Activated CD8-positive, alpha-beta T cell treated with anti-CD3 and anti-CD28 coated beads, Interleukin-2, amount 10 ng/mL, durations not matched to agents 7 days and 5 days (primary cell): ENCODE measurements around the gene ROBO4. TPM values are rescaled to one million over a fixed set of nuclear protein-coding genes. Genes with fewer than 3 reads are reported as not detected.

Experiments
- ATAC-seq: fragments of 150-1000 bp; cut with Tn5 transposase; one replicate; pipeline ENCODE4 v1.10.0; 2021; ENCODE audit warnings: moderate library complexity
- CTCF ChIA-PET: fragments of 350-600 bp; sonication (Branson Sonifier 250); formaldehyde crosslinking; loops from one replicate; lab custom pipeline; 2021; ENCODE audit warnings: antibody characterized with exemption; lab: Charles Lee
- POLR2A ChIA-PET: fragments of 350-600 bp; sonication (Branson Sonifier 250); formaldehyde crosslinking; loops from one replicate; lab custom pipeline; 2021; ENCODE audit warnings: antibody characterized with exemption; lab: Charles Lee
- DNase-seq: peaks from one replicate; pipeline ENCODE4 v3.0.0-alpha.2; 2020
- H3K27ac Mint-ChIP-seq: one replicate; pipeline ENCODE4 v1.8.0; 2021; ENCODE audit warnings: mild to moderate bottlenecking, mixed read lengths
- H3K27me3 Mint-ChIP-seq: one replicate; pipeline ENCODE4 v1.8.0; 2021; ENCODE audit warnings: low read depth, mixed read lengths
- H3K36me3 Mint-ChIP-seq: one replicate; pipeline ENCODE4 v1.8.0; 2021; ENCODE audit warnings: low read depth, mixed read lengths
- H3K4me1 Mint-ChIP-seq: one replicate; pipeline ENCODE4 v1.8.0; 2021; ENCODE audit warnings: low read depth, mixed read lengths
- H3K4me3 Mint-ChIP-seq: one replicate; pipeline ENCODE4 v1.8.0; 2021; ENCODE audit warnings: mild to moderate bottlenecking, mixed read lengths
- H3K9me3 Mint-ChIP-seq: one replicate; pipeline ENCODE4 v1.8.0; 2022; ENCODE audit warnings: mixed read lengths; ENCODE audit not compliant: insufficient read depth
- total RNA-seq, 2 experiments: library from RNA; stranded (reverse); gene quantifications; one replicate each; pipeline ENCODE4 v1.2.3, GENCODE V29; 2021

ROBO4 gene
- total RNA-seq, 2 experiments from 2014 or later = 0.05 TPM; not detected in 1

DNA sequence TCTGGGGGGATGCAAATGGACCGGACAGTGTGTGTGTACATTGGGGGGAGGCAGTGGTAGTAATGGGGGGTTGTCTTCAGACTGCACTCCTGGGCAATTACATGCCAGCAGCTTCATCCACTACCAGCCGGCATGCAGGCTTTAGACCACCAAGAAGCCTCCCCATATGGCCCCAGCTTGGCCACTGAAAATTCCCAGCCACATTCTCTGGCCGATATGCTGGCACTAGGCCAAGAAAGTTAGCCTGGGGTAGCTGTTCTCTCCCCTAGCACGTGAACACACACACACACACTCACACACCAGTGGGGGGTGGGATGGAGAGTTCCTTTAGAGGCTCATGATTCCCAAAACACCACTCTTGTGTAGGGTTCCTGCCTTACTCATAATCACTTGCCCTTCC lies 36.0 kb downstream of the ROBO4 start:
- Mint-ChIP-seq H3K27ac (no peak overlapping the region), H3K4me3 (no peak overlapping the region), H3K27me3 (peaks cover 58% of the 10 kb centered on the region), H3K9me3 (no peaks in the 10 kb centered on the region), H3K36me3 (no peaks in the 10 kb centered on the region), H3K4me1 (peaks cover 6% of the 10 kb centered on the region)
- ChIA-PET POLR2A (no interaction called here), CTCF (interaction anchor here (1.3 to 1.8 kb wide), 3 partner anchors 15 to 25 kb away, joined by 3 to 5 read pairs (median 4); no protein-coding TSS in a partner anchor)
- ATAC-seq (no peak), DNase-seq (no peak)

DNA sequence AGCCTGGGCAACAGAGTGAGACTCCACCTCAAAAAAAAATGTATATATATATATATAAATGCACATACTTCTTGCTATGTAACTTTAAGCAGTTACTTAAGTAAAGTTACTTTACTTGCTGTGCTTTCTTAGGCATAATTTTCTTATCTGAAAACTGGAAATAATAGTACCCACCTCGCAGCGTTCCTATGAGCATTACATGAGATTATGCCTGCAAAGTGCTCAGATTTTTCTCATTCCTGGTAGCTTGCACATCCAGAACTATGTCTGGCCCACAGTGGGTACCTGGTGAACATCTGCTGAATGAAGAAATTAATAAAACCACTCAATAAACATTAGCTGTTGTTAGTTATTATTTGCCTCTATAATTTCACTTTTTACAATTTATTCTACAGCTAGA lies 38.5 kb downstream of the ROBO4 start:
- DNase-seq (no peak), ATAC-seq (no peak)
- POLR2A ChIA-PET = no interaction called here
- no peaks in the 10 kb centered on the region for H3K36me3 Mint-ChIP-seq
- no peaks in the 10 kb centered on the region for H3K9me3 Mint-ChIP-seq
- H3K4me3 Mint-ChIP-seq = no peak overlapping the region
- H3K27me3 Mint-ChIP-seq = peaks cover 41% of the 10 kb centered on the region
- no peak overlapping the region for H3K27ac Mint-ChIP-seq
- CTCF ChIA-PET = interaction anchor here (1.0 kb wide), 1 partner anchor 21 kb away, joined by 4 read pairs; no protein-coding TSS in a partner anchor
- no peaks in the 10 kb centered on the region for H3K4me1 Mint-ChIP-seq

DNA sequence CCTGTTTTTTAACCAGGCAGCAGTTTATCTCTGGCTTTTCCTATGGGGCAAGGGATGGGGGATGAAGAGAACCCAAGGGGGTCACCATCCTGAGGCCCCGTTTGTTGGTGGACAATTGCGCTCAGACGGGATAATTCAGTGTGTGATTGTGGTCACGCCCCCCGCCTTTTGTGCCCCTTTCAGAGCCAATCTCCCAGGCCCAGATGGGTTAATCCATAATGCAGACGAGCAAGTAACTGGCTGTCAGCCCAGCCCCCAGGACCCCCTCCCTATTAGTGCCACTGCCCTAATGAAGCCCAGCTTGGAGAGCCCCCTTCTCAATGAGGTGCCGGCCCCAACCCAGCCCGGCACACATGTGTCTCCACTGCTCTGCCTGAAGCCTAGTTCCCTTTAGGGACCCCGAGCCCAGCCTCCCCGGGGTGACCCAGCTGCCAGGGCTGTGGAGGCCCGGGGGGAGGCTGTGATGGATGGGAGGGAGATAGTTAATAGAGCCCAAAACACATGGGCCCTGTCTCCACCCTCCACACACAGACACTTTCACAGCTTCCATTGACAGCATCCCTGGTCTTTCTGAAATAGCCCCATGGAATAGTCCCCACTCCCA lies 51.5 kb downstream of the ROBO4 start:
- H3K9me3 Mint-ChIP-seq = no peaks in the 10 kb centered on the region
- H3K27me3 Mint-ChIP-seq = peaks cover 88% of the 10 kb centered on the region
- no peak overlapping the region for H3K27ac Mint-ChIP-seq
- DNase-seq (no peak), ATAC-seq (no peak)
- CTCF ChIA-PET = interaction anchor here (1.3 kb wide), 1 partner anchor 19 kb away, joined by 5 read pairs; the partner anchor contains the start of gene ROBO3
- POLR2A ChIA-PET = no interaction called here
- no peak overlapping the region for H3K4me3 Mint-ChIP-seq
- no peaks in the 10 kb centered on the region for H3K36me3 Mint-ChIP-seq
- peaks cover 2% of the 10 kb centered on the region for H3K4me1 Mint-ChIP-seq

DNA sequence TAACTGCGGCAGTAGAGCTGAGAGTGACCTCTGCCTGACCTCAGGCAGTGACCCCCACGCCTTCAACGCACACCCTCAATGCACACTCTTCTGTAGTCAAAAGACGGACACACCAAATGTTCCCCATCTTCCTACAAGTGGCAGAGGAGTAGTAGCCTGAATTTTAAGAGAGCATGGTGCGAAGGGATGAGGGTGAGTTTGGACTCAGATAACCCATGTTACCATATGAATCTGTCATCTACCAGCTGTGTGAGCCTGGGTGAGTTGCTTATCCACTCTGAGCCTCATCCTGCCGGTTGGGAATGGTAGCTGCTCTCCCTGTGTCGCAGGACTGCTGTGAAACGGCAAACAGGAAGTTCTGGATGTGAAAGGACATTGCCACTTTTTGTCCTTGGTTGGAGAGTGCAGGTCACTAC lies 53.0 kb downstream of the ROBO4 start:
- ChIA-PET POLR2A (no interaction called here), CTCF (interaction anchor here (1.4 to 1.5 kb wide), 2 partner anchors 46 to 52 kb away, joined by 3 to 4 read pairs; no protein-coding TSS in a partner anchor)
- Mint-ChIP-seq H3K27ac (no peak overlapping the region), H3K27me3 (peaks cover 92% of the 10 kb centered on the region), H3K4me1 (peaks cover 6% of the 10 kb centered on the region), H3K36me3 (no peaks in the 10 kb centered on the region), H3K9me3 (no peaks in the 10 kb centered on the region), H3K4me3 (no peak overlapping the region)
- ATAC-seq = no peak
- no peak for DNase-seq

DNA sequence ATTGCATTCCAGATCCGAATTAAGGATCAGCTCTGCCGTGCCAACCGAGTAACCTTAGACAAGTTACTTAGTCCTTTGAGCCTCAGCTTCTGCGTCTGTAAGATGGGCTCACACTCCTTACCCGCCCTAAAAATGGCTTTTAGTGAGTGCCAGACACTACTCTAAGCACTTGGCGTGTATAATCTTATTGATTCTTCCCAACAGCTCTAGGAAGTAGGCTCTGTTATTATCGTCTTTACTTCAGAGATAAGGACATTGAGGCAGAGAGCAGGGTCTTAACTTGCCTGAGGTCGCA lies 54.1 kb downstream of the ROBO4 start:
- ATAC-seq = no peak
- Mint-ChIP-seq H3K4me1 (peaks cover 9% of the 10 kb centered on the region), H3K27me3 (peaks cover 89% of the 10 kb centered on the region), H3K9me3 (no peaks in the 10 kb centered on the region), H3K36me3 (no peaks in the 10 kb centered on the region), H3K4me3 (no peak overlapping the region), H3K27ac (no peak overlapping the region)
- ChIA-PET CTCF (interaction anchor here (3.2 kb wide), 1 partner anchor 23 kb away, joined by 12 read pairs; no protein-coding TSS in a partner anchor), POLR2A (no interaction called here)
- no peak for DNase-seq

DNA sequence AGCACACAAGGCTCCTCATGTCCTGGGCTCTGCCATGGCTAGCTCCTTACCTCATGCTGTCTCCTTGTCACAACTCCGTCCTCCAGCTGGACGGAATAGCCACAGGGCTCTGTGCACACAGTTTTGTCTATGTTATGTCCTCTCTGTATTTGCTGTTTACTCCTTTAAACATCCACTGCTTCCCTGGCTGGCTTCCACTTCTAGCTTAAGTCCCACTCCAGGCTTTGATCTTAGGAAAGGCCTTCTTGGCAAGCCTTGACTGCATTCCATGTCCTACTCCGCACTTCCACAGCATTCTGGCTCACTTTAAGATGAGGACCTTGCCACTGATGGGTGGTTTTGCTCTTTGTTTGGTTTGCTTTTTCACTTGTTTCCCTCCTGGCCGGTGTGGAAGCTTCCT lies 55.4 kb downstream of the ROBO4 start:
- Mint-ChIP-seq H3K27me3 (peaks cover 88% of the 10 kb centered on the region), H3K27ac (no peak overlapping the region), H3K4me3 (no peak overlapping the region), H3K9me3 (no peaks in the 10 kb centered on the region), H3K4me1 (peaks cover 11% of the 10 kb centered on the region), H3K36me3 (no peaks in the 10 kb centered on the region)
- ATAC-seq (no peak), DNase-seq (no peak)
- ChIA-PET CTCF (interaction anchor here (1.0 to 3.2 kb wide), 2 partner anchors 24 to 96 kb away, joined by 3 to 12 read pairs; no protein-coding TSS in a partner anchor), POLR2A (interaction anchor here (0.6 kb wide), 1 partner anchor 41 kb away, joined by 3 read pairs; no protein-coding TSS in a partner anchor)

DNA sequence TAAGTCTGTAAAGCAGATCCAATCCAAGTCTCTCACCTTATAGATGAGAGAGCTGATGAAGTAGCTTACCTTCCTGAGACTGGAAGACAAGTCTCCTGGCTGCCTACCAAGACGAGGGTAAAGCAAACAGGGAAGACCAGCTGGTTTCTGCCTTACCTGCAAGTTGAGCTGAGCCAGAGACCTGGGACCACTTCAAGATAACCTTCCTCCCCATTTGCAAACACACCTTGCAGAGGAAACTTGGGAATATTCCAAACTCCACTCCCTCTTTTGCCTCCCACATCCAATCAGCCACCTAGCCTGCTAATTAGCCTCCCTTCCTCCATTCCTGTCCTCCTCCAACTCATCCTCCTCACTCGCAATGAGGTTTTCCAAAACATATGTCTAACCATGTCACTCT lies 55.8 kb downstream of the ROBO4 start:
- no peak for ATAC-seq
- Mint-ChIP-seq H3K36me3 (no peaks in the 10 kb centered on the region), H3K27ac (no peak overlapping the region), H3K4me3 (no peak overlapping the region), H3K9me3 (no peaks in the 10 kb centered on the region), H3K4me1 (peaks cover 16% of the 10 kb centered on the region), H3K27me3 (peaks cover 87% of the 10 kb centered on the region)
- POLR2A ChIA-PET = no interaction called here
- no peak for DNase-seq
- CTCF ChIA-PET = interaction anchor here (1.0 to 3.2 kb wide), 2 partner anchors 24 to 95 kb away, joined by 3 to 12 read pairs; no protein-coding TSS in a partner anchor

DNA sequence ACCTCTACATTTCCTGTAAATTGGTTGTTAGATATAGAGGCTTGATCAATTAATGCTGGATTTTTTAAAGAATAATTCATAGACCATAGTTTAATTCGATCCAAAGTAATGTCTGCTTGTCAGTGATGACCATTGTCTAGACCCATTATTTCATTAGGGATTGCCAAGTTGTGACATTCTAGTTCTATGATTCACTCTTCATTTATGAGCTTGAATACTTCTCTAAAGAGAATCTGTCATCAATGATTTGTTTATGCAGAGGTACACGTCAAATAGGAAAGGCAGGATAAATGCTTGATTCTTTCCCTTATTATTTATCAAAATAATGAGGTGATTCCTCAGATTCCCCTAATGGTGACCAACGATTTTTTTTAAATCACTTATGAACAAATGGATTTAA lies 56.5 kb downstream of the ROBO4 start:
- CTCF ChIA-PET = interaction anchor here (1.0 to 3.2 kb wide), 3 partner anchors 25 to 95 kb away, joined by 3 to 12 read pairs (median 3); no protein-coding TSS in a partner anchor
- no peak overlapping the region for H3K27ac Mint-ChIP-seq
- DNase-seq (no peak), ATAC-seq (no peak)
- POLR2A ChIA-PET = no interaction called here
- peaks cover 20% of the 10 kb centered on the region for H3K4me1 Mint-ChIP-seq
- H3K9me3 Mint-ChIP-seq = no peaks in the 10 kb centered on the region
- H3K27me3 Mint-ChIP-seq = peaks cover 83% of the 10 kb centered on the region
- H3K4me3 Mint-ChIP-seq = no peak overlapping the region
- H3K36me3 Mint-ChIP-seq = no peaks in the 10 kb centered on the region

DNA sequence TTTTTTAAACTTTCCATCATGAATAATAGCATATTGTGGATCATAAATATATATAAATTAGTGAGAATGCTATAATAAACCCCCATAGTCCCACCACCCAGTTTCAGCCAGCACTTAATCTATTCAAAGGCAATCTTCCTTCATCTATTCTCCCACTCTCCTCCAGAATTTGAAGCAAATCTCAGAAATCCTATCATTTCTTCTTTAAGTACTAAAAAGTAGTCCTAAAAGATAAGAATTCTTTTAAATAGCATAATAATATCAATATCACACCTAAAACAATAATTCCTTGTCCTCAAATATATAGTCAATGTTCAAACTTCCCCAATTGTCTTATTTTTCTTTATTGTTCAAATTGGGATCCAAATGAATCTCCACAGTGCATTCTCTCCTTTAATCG lies 57.0 kb downstream of the ROBO4 start:
- POLR2A ChIA-PET = no interaction called here

DNA sequence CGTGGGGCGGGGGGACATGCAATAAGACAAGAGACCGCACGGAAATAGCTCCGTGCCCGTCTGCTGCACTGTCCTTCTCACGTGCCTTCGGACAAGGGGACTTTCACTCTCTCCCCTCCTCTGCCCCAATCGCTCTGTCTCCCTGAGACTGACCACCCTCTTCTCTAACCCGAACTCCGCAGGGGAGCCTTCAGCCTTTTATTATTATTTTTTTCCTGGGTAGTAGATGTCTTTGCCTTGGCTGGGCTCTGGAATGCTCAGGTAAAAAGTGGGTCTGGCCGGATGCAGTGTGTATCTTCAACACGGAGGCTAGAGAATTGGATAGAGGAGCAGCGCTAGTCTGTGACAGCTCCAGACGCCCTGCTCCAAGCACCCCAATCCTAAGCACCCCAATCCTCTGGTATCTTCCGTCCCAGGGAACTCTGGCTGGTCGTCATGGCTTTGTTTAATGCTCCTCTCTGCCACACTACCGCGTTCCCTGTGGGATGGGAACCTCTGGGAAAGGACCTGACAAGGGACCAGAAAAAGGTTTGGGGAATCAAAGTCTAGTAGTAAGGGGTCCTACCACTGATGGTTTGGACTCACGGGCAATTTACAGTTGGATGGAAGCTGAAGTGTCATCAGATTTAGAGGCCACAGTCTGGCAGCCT lies 57.6 kb downstream of the ROBO4 start:
- no peak for DNase-seq
- Mint-ChIP-seq H3K36me3 (no peaks in the 10 kb centered on the region), H3K27ac (no peak overlapping the region), H3K27me3 (peaks cover 77% of the 10 kb centered on the region), H3K4me1 (peaks cover 22% of the 10 kb centered on the region), H3K9me3 (no peaks in the 10 kb centered on the region), H3K4me3 (no peak overlapping the region)
- no peak for ATAC-seq
- ChIA-PET POLR2A (no interaction called here), CTCF (interaction anchor here (1.0 kb wide), 1 partner anchor 36 kb away, joined by 3 read pairs; no protein-coding TSS in a partner anchor)

More for the DNA sequence above, 57.0 kb downstream of the ROBO4 start:
- Mint-ChIP-seq H3K4me1 (peaks cover 22% of the 10 kb centered on the region), H3K27ac (no peak overlapping the region), H3K9me3 (no peaks in the 10 kb centered on the region), H3K4me3 (no peak overlapping the region), H3K36me3 (no peaks in the 10 kb centered on the region), H3K27me3 (peaks cover 79% of the 10 kb centered on the region)
- no peak for ATAC-seq
- CTCF ChIA-PET = interaction anchor here (1.0 kb wide), 1 partner anchor 36 kb away, joined by 3 read pairs; no protein-coding TSS in a partner anchor
- DNase-seq = no peak

DNA sequence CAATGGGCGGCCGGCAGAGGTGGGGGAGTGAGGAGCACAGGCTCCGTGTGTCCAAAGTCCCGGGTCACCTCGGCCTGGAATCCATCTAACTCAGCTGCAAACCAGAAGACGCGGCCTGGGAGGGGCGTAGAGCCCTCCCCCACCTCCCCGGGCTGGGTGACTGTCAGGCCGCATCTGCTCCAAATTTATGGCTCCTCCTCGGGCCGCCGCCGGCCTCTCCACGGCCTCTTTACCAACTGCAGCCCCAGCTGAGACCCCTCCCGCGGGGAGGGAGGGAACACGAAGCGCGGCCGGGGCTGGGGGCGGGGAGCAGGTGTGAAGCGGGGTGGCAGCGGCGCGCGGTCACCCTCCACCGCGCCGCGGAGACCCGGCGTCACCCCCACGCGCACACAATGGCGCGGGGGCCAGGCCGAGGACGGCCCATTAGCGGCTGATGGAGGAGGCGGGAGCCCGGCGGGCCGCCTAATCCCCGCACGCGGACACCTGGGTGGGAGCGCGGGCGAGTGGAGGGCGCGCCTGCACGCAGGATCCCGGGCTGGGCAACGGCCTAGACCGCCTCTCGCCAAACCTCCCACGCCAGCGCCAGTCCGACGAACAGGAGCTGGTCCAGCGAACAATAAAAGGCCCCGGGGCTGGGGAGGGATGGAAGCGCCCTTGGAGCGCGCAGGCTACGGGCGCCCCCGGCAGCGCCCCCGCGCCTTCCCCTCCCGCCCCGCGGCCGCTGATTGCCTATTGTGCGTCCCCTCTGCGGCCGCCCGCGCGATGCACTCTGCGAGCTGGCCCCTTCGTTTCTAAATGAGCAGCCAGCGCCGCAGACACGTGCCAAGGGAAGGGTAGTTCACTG lies 58.3 kb downstream of the ROBO4 start:
- Mint-ChIP-seq H3K36me3 (no peaks in the 10 kb centered on the region), H3K27ac (no peak overlapping the region), H3K9me3 (no peaks in the 10 kb centered on the region), H3K4me1 (peaks cover 22% of the 10 kb centered on the region), H3K4me3 (no peak overlapping the region), H3K27me3 (peaks cover 74% of the 10 kb centered on the region)
- ChIA-PET POLR2A (no interaction called here), CTCF (interaction anchor here (1.0 to 5.2 kb wide), 7 partner anchors 27 to 422 kb away, joined by 3 to 57 read pairs (median 4); no protein-coding TSS in a partner anchor)
- peak; percentile 31 for ATAC-seq
- no peak for DNase-seq
